OCI-M1 (cell line): ENCODE results near the gene DUSP10.
A peak's percentile ranks its signal among the peaks of the same experiment; 100 is the strongest.

ENCODE experiments used
- DNase-seq: peaks from one replicate; lab custom pipeline; 2025; lab: John Stamatoyannopoulos, UW

DUSP10 gene

GRCh38 chr1:221741703-221742554 lies at the start of gene DUSP10:
Gene DUSP10 (minus strand): TSS chr1:221742089. CDS start chr1:221739744, 2,345 bp downstream.
- peak; percentile 100 for DNase-seq

- no peak for DNase-seq
Observed at GRCh38 chr1:221788466-221788865, 46.6 kb upstream of the DUSP10 start.

- DNase-seq: no peak
Observed at GRCh38 chr1:221786647-221787046, 44.8 kb upstream of the DUSP10 start.

- DNase-seq: no peak
Observed at GRCh38 chr1:221783936-221784335, 42.0 kb upstream of the DUSP10 start.

- no peak for DNase-seq
Observed at GRCh38 chr1:221783437-221783836, 41.5 kb upstream of the DUSP10 start.

GRCh38 chr1:221782970-221783369 lies 41.1 kb upstream of the DUSP10 start:
- DNase-seq: no peak

GRCh38 chr1:221782477-221782876 lies 40.6 kb upstream of the DUSP10 start:
- no peak for DNase-seq

- peak; percentile 33 for DNase-seq
Observed at GRCh38 chr1:221781102-221781755, 39.3 kb upstream of the DUSP10 start.

GRCh38 chr1:221780175-221780574 lies 38.3 kb upstream of the DUSP10 start:
- DNase-seq: no peak

GRCh38 chr1:221779771-221780170 lies 37.9 kb upstream of the DUSP10 start:
- DNase-seq: no peak

GRCh38 chr1:221778535-221779142 lies 36.8 kb upstream of the DUSP10 start:
- DNase-seq: no peak

GRCh38 chr1:221778125-221778524 lies 36.2 kb upstream of the DUSP10 start:
- no peak for DNase-seq

GRCh38 chr1:221777431-221778072 lies 35.7 kb upstream of the DUSP10 start:
- no peak for DNase-seq

- DNase-seq: peak; percentile 90
Observed at GRCh38 chr1:221776495-221777301, 34.8 kb upstream of the DUSP10 start.

GRCh38 chr1:221775206-221775605 lies 33.3 kb upstream of the DUSP10 start:
- DNase-seq: no peak

GRCh38 chr1:221774054-221774842 lies 32.4 kb upstream of the DUSP10 start:
- no peak for DNase-seq

- DNase-seq: no peak
Observed at GRCh38 chr1:221773383-221773782, 31.5 kb upstream of the DUSP10 start.

- DNase-seq: no peak
Observed at GRCh38 chr1:221772117-221772516, 30.2 kb upstream of the DUSP10 start.

GRCh38 chr1:221768444-221769066 lies 26.7 kb upstream of the DUSP10 start:
- no peak for DNase-seq

GRCh38 chr1:221766210-221766609 lies 24.3 kb upstream of the DUSP10 start:
- no peak for DNase-seq
